AG04449 (cell line): ENCODE data around the gene HAUS5.
"Not testable (repeated sequence)": the region's sequence is repeated elsewhere in the genome, so short reads cannot be mapped to it uniquely, and the experiment has no call there.

Source experiments
- CTCF ChIA-PET: fragments of 350-600 bp; formaldehyde crosslinking; extraction: SDS; loops from one replicate; lab custom pipeline; 2021; ENCODE audit warnings: antibody characterized with exemption; lab: Yijun Ruan, JAX
- POLR2A ChIA-PET: fragments of 400-600, 350-600 bp; formaldehyde crosslinking; extraction: SDS; loops from one replicate; lab custom pipeline; 2020; ENCODE audit warnings: antibody characterized with exemption, inconsistent platforms; lab: Yijun Ruan, JAX
- DNase-seq: peaks from one replicate; pipeline ENCODE4 v3.0.0-alpha.2; 2010; ENCODE audit warnings: low read depth, low spot score
- H3K4me3 ChIP-seq: 2 replicates; pipeline ENCODE4 v1.5.1; 2011; ENCODE audit warnings: low read depth, mild to moderate bottlenecking, control low read depth, low read length
- TF ChIP-seq, protein P1 (sequence below): IDR thresholded peaks from one replicate; pipeline ENCODE4 v1.5.1; 2011; ENCODE audit warnings: mild to moderate bottlenecking, moderate library complexity, low read length, control low read depth, inconsistent platforms; ENCODE audit not compliant: insufficient read depth; ENCODE audit errors: missing control alignments

HAUS5 gene

GRCh38 chr19:35648017-35648961, 35.8 kb downstream of the HAUS5 start, which contains the start of gene COX6B1:
COX6B1 (plus strand) TSS chr19:35648323; CDS start chr19:35651244, 2,921 bp downstream.
- H3K4me3 ChIP-seq, result peak within 1 kb of the TSS; percentile 93
- ChIA-PET POLR2A (interaction anchor here (0.5 to 1.0 kb wide), 7 partner anchors 12 to 610 kb away, joined by 3 to 4 read pairs (median 3); partner anchors contain the start of gene LIN37), CTCF (interaction anchor here (0.7 to 1.5 kb wide), 8 partner anchors 9 to 153 kb away, joined by 3 to 4 read pairs (median 3); no protein-coding TSS in a partner anchor)
- TF ChIP-seq, protein P1, sequence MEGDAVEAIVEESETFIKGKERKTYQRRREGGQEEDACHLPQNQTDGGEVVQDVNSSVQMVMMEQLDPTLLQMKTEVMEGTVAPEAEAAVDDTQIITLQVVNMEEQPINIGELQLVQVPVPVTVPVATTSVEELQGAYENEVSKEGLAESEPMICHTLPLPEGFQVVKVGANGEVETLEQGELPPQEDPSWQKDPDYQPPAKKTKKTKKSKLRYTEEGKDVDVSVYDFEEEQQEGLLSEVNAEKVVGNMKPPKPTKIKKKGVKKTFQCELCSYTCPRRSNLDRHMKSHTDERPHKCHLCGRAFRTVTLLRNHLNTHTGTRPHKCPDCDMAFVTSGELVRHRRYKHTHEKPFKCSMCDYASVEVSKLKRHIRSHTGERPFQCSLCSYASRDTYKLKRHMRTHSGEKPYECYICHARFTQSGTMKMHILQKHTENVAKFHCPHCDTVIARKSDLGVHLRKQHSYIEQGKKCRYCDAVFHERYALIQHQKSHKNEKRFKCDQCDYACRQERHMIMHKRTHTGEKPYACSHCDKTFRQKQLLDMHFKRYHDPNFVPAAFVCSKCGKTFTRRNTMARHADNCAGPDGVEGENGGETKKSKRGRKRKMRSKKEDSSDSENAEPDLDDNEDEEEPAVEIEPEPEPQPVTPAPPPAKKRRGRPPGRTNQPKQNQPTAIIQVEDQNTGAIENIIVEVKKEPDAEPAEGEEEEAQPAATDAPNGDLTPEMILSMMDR, result no peak
- peak; percentile 89 for DNase-seq

GRCh38 chr19:35650581-35650980, 38.0 kb downstream of the HAUS5 start:
- TF ChIP-seq, protein P1, result no peak
- CTCF ChIA-PET, result no interaction called here
- H3K4me3 ChIP-seq, result no peak overlapping the region
- POLR2A ChIA-PET, result no interaction called here
- DNase-seq, result no peak

DNA sequence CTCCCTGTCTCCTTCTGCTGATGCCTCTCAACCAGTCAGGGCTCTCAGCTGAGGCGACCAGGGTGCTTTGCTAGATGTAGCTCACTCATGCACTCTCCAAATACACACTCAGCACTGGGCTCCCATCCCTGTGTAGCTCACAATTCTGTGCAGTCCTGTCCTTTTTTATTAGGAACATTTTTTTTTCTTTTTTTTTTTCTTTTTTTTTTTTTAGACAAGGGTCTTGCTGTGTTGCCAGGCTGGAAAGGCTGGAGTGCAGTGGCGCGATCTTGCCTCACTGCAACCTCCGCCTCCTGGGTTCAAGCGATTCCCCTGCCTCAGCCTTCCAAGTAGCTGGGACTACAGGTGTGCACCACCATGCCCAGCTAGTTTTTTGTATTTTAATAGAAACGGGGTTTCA, 42.3 kb downstream of the HAUS5 start:
- not testable (repeated sequence) for DNase-seq, H3K4me3 ChIP-seq
- POLR2A ChIA-PET, result interaction anchor here (0.6 kb wide), 1 partner anchor 12 kb away, joined by 3 read pairs; the partner anchor contains the start of gene UPK1A
- CTCF ChIA-PET, result interaction anchor here (1.3 to 1.4 kb wide), 2 partner anchors 16 to 144 kb away, joined by 3 to 4 read pairs; no protein-coding TSS in a partner anchor

GRCh38 chr19:35655600-35655999, 43.1 kb downstream of the HAUS5 start:
- ChIA-PET POLR2A (no interaction called here), CTCF (interaction anchor here (1.2 to 1.3 kb wide), 3 partner anchors 15 to 37 kb away, joined by 3 to 5 read pairs (median 3); no protein-coding TSS in a partner anchor)
- DNase-seq, result no peak
- TF ChIP-seq, protein P1, result no peak
- no peak overlapping the region for H3K4me3 ChIP-seq

- H3K4me3 ChIP-seq, result no peak overlapping the region
- CTCF ChIA-PET, result interaction anchor here (1.0 to 1.2 kb wide), 2 partner anchors 8 to 26 kb away, joined by 3 to 4 read pairs; partner anchors contain the start of gene COX6B1
- POLR2A ChIA-PET, result no interaction called here
- TF ChIP-seq, protein P1, result no peak
- DNase-seq, result no peak
Observed at GRCh38 chr19:35656700-35657099, 44.2 kb downstream of the HAUS5 start.

GRCh38 chr19:35657904-35658700, 45.6 kb downstream of the HAUS5 start:
- TF ChIP-seq, protein P1, result no peak
- no peak overlapping the region for H3K4me3 ChIP-seq
- POLR2A ChIA-PET, result no interaction called here
- CTCF ChIA-PET, result interaction anchor here (1.0 to 1.2 kb wide), 2 partner anchors 9 to 10 kb away, joined by 4 read pairs; partner anchors contain the start of gene COX6B1
- DNase-seq, result no peak
